ENCODE results near the gene GALNT12. TPM values are rescaled to one million over a fixed set of nuclear protein-coding genes. Genes with fewer than 3 reads are reported as not detected.
A peak's percentile ranks its signal among the peaks of the same experiment; 100 is the strongest.

GALNT12 gene
- total RNA-seq, 1 donor from 2014 or later: 1.7 TPM

- Mint-ChIP-seq H3K27me3 (ENCODE audit: low read depth, unreplicated experiment) (peaks cover 2% of the 10 kb centered on the region), H3K36me3 (ENCODE audit: low read depth, unreplicated experiment) (no peaks in the 10 kb centered on the region), H3K9me3 (ENCODE audit: unreplicated experiment) (peaks cover 1% of the 10 kb centered on the region), H3K27ac (ENCODE audit: unreplicated experiment) (no peak overlapping the region), H3K4me1 (ENCODE audit: low read depth, unreplicated experiment) (peaks cover 2% of the 10 kb centered on the region), H3K4me3 (ENCODE audit: unreplicated experiment) (no peak overlapping the region)
- Histone ChIP-seq H3K79me2 (ENCODE audit: insufficient read depth, low read length) (no peaks in the 10 kb centered on the region), H3K4me2 (ENCODE audit: low read length) (no peak overlapping the region), H3K9ac (ENCODE audit: low read length) (no peak overlapping the region), H3K4me3 (ENCODE audit: insufficient read depth, low read depth, low read length) (no peak overlapping the region), H4K20me1 (ENCODE audit: insufficient read depth, low read length) (no peaks in the 10 kb centered on the region), H3K27me3 (ENCODE audit: insufficient read depth, low read length) (no peaks in the 10 kb centered on the region), H3K27ac (ENCODE audit: low read depth, low read length) (no peak overlapping the region), H3K36me3 (ENCODE audit: insufficient read depth, low read length) (no peaks in the 10 kb centered on the region), H3K4me1 (ENCODE audit: insufficient read depth, low read length) (peaks cover 4% of the 10 kb centered on the region), H3K9me3 (ENCODE audit: insufficient read depth, low read depth, low read length) (no peaks in the 10 kb centered on the region), H2AFZ (ENCODE audit: low read depth, low read length) (no peak overlapping the region)
- FAIRE-seq: no peak
- TF ChIP-seq CTCF (IDR thresholded peaks at IDR 0.05; ENCODE audit: insufficient read depth, low read depth, low read length): no peak
- no peak for TF ChIP-seq EZH2 (IDR thresholded peaks at IDR 0.05; ENCODE audit: insufficient read depth, low read length)
- no peak for DNase-seq (ENCODE audit: low read depth)
Measured at GRCh38 chr9:98852460-98852734, 44.9 kb downstream of the GALNT12 start.

- Histone ChIP-seq H3K36me3 (ENCODE audit: insufficient read depth, low read length) (no peaks in the 10 kb centered on the region), H3K27ac (ENCODE audit: low read depth, low read length) (no peak overlapping the region), H4K20me1 (ENCODE audit: insufficient read depth, low read length) (no peaks in the 10 kb centered on the region), H3K27me3 (ENCODE audit: insufficient read depth, low read length) (no peaks in the 10 kb centered on the region), H3K9me3 (ENCODE audit: insufficient read depth, low read depth, low read length) (no peaks in the 10 kb centered on the region), H3K4me1 (ENCODE audit: insufficient read depth, low read length) (peaks cover 4% of the 10 kb centered on the region), H2AFZ (ENCODE audit: low read depth, low read length) (no peak overlapping the region), H3K4me2 (ENCODE audit: low read length) (no peak overlapping the region), H3K4me3 (ENCODE audit: insufficient read depth, low read depth, low read length) (no peak overlapping the region), H3K79me2 (ENCODE audit: insufficient read depth, low read length) (no peaks in the 10 kb centered on the region), H3K9ac (ENCODE audit: low read length) (no peak overlapping the region)
- H3K4me1 Mint-ChIP-seq (ENCODE audit: low read depth, unreplicated experiment): peaks cover 2% of the 10 kb centered on the region
- FAIRE-seq (no peak), DNase-seq (ENCODE audit: low read depth) (no peak)
- TF ChIP-seq EZH2 (IDR thresholded peaks at IDR 0.05; ENCODE audit: insufficient read depth, low read length) (no peak), CTCF (IDR thresholded peaks at IDR 0.05; ENCODE audit: insufficient read depth, low read depth, low read length) (no peak)
- H3K27me3 Mint-ChIP-seq (ENCODE audit: low read depth, unreplicated experiment): peaks cover 2% of the 10 kb centered on the region
- no peaks in the 10 kb centered on the region for H3K36me3 Mint-ChIP-seq (ENCODE audit: low read depth, unreplicated experiment)
- H3K4me3 Mint-ChIP-seq (ENCODE audit: unreplicated experiment): no peak overlapping the region
- H3K9me3 Mint-ChIP-seq (ENCODE audit: unreplicated experiment): peaks cover 1% of the 10 kb centered on the region
- H3K27ac Mint-ChIP-seq (ENCODE audit: unreplicated experiment): no peak overlapping the region
Measured at GRCh38 chr9:98852961-98853360, 45.5 kb downstream of the GALNT12 start.

- TF ChIP-seq CTCF (IDR thresholded peaks at IDR 0.05; ENCODE audit: insufficient read depth, low read depth, low read length) (no peak), EZH2 (IDR thresholded peaks at IDR 0.05; ENCODE audit: insufficient read depth, low read length) (no peak)
- DNase-seq (ENCODE audit: low read depth) (peak; percentile 73), FAIRE-seq (no peak)
- H3K36me3 Mint-ChIP-seq (ENCODE audit: low read depth, unreplicated experiment): no peaks in the 10 kb centered on the region
- H3K36me3 ChIP-seq (ENCODE audit: insufficient read depth, low read length): no peaks in the 10 kb centered on the region
- H3K27me3 ChIP-seq (ENCODE audit: insufficient read depth, low read length): peaks cover 2% of the 10 kb centered on the region
- no peaks in the 10 kb centered on the region for H3K79me2 ChIP-seq (ENCODE audit: insufficient read depth, low read length)
- peaks cover 4% of the 10 kb centered on the region for H3K27me3 Mint-ChIP-seq (ENCODE audit: low read depth, unreplicated experiment)
- no peaks in the 10 kb centered on the region for H3K9me3 ChIP-seq (ENCODE audit: insufficient read depth, low read depth, low read length)
- no peaks in the 10 kb centered on the region for H4K20me1 ChIP-seq (ENCODE audit: insufficient read depth, low read length)
- H3K4me3 ChIP-seq (ENCODE audit: insufficient read depth, low read depth, low read length): no peak overlapping the region
- H3K9me3 Mint-ChIP-seq (ENCODE audit: unreplicated experiment): peaks cover 1% of the 10 kb centered on the region
- peaks cover 2% of the 10 kb centered on the region for H3K4me1 Mint-ChIP-seq (ENCODE audit: low read depth, unreplicated experiment)
- H2AFZ ChIP-seq (ENCODE audit: low read depth, low read length): no peak overlapping the region
- no peak overlapping the region for H3K4me3 Mint-ChIP-seq (ENCODE audit: unreplicated experiment)
- no peaks in the 10 kb centered on the region for H3K4me1 ChIP-seq (ENCODE audit: insufficient read depth, low read length)
- H3K27ac Mint-ChIP-seq (ENCODE audit: unreplicated experiment): no peak overlapping the region
- no peak overlapping the region for H3K4me2 ChIP-seq (ENCODE audit: low read length)
- H3K9ac ChIP-seq (ENCODE audit: low read length): no peak overlapping the region
- H3K27ac ChIP-seq (ENCODE audit: low read depth, low read length): no peak overlapping the region
Measured at GRCh38 chr9:98854266-98854665, 46.8 kb downstream of the GALNT12 start.
